Measurements from ENCODE around the gene TMEM44. TPM values are rescaled to one million over a fixed set of nuclear protein-coding genes. Genes with fewer than 3 reads are reported as not detected.

TMEM44 gene
- total and polyA plus RNA-seq, 2 of the 4 experiments (the other 2 are of a cell fraction): 9.7 to 24.2 TPM

- Histone ChIP-seq H3K9me3 (ENCODE audit: control insufficient read depth, insufficient read depth, low read length) (no peaks in the 10 kb centered on the region), H3K4me1 (ENCODE audit: control insufficient read depth, insufficient read depth, low read length) (no peaks in the 10 kb centered on the region), H4K5ac (ENCODE audit: low read depth, low read length) (no peak overlapping the region), H3K4me2 (ENCODE audit: low read depth, low read length) (no peak overlapping the region), H3K27me3 (ENCODE audit: control insufficient read depth, insufficient read depth, low read length) (no peaks in the 10 kb centered on the region), H3K14ac (replicated peaks; ENCODE audit: low read depth, low read length) (no peak overlapping the region), H3K4me3 (ENCODE audit: insufficient read depth, low read depth, low read length) (no peak overlapping the region), H2AFZ (replicated peaks; ENCODE audit: low read length, poor library complexity) (no peak overlapping the region), H2AK9ac (replicated peaks; ENCODE audit: low read depth, low read length, poor library complexity) (no peak overlapping the region), H3K9me1 (ENCODE audit: insufficient read depth, low read length) (peaks cover 8% of the 10 kb centered on the region; the same call in 1 of the 2 replicates), H3K4ac (ENCODE audit: low read depth, low read length) (no peak overlapping the region), H2BK5ac (ENCODE audit: low read depth, low read length, poor library complexity, severe bottlenecking) (no peak overlapping the region), H3K79me1 (ENCODE audit: low read depth in 1 of 2, low read length in 2 of 2) (peaks cover 12 to 26% of the 10 kb centered on the region in 2 experiments), H3K27ac (ENCODE audit: insufficient read depth, low read length) (no peak overlapping the region), H3K18ac (ENCODE audit: low read depth, low read length) (no peak overlapping the region), H4K20me1 (ENCODE audit: insufficient read depth, low read length) (peaks cover 3% of the 10 kb centered on the region; the same call in 1 of the 2 replicates), H3K36me3 (ENCODE audit: control insufficient read depth, insufficient read depth, low read length) (peaks cover 58% of the 10 kb centered on the region), H3K56ac (ENCODE audit: extremely low read depth, insufficient read depth, low read length) (no peak overlapping the region), H2BK15ac (ENCODE audit: low read depth, low read length) (no peak overlapping the region), H2AK5ac (ENCODE audit: low read depth, low read length) (no peak overlapping the region; the same call in 1 of the 2 replicates), H4K8ac (ENCODE audit: low read depth in 2 of 2, low read length in 2 of 2) (no peak overlapping the region), H2BK120ac (ENCODE audit: low read depth, low read length) (no peak overlapping the region), H4K91ac (ENCODE audit: insufficient read depth, low read depth, low read length) (no peak overlapping the region), H2BK20ac (ENCODE audit: low read depth, low read length) (no peak overlapping the region), H3K23ac (ENCODE audit: low read depth, low read length) (no peak overlapping the region), H3K9ac (ENCODE audit: low read depth, low read length) (no peak overlapping the region)
- 94% methylated on average over 6 of the region's 25 CpGs; no CpG with 5 or more reads in 1 of the 2 experiments for WGBS, 2 experiments (ENCODE audit: extremely low coverage in 2 of 2, insufficient read length in 1 of 2)
- POLR2A ChIA-PET (ENCODE audit: unreplicated experiment): no interaction called here
- intact Hi-C loops (cut with micrococcal nuclease) (no loop called here), dilution Hi-C loops (cut with HindIII; ENCODE audit: low sequenced_read_pairs, unreplicated experiment) (no loop called here), in situ Hi-C loops (cut with MboI; ENCODE audit: low sequenced_read_pairs) (no loop called here)
- DNase-seq (no peak), ATAC-seq (ENCODE audit: low read depth) (no peak)
- no TSS peak for BruUV-seq (replicated peaks)
- CTCF ChIA-PET: no interaction called here
- no peak for TF ChIP-seq RCOR1 (IDR thresholded peaks at IDR 0.05; ENCODE audit: insufficient replicate concordance, low read length)
- TF ChIP-seq SMC3 (IDR thresholded peaks at IDR 0.05; ENCODE audit: low read depth, low read length): no peak
- TF ChIP-seq, protein P1, sequence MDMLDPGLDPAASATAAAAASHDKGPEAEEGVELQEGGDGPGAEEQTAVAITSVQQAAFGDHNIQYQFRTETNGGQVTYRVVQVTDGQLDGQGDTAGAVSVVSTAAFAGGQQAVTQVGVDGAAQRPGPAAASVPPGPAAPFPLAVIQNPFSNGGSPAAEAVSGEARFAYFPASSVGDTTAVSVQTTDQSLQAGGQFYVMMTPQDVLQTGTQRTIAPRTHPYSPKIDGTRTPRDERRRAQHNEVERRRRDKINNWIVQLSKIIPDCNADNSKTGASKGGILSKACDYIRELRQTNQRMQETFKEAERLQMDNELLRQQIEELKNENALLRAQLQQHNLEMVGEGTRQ (IDR thresholded peaks at IDR 0.05; ENCODE audit: low read depth, low read length): no peak
- TF ChIP-seq CTCF (conservative IDR thresholded peaks at IDR 0.05; ENCODE audit: low read depth, low read length): no peak
- TF ChIP-seq NFE2L2 (IDR thresholded peaks at IDR 0.05; ENCODE audit: low read depth, low read length): no peak
- TF ChIP-seq, protein P2, sequence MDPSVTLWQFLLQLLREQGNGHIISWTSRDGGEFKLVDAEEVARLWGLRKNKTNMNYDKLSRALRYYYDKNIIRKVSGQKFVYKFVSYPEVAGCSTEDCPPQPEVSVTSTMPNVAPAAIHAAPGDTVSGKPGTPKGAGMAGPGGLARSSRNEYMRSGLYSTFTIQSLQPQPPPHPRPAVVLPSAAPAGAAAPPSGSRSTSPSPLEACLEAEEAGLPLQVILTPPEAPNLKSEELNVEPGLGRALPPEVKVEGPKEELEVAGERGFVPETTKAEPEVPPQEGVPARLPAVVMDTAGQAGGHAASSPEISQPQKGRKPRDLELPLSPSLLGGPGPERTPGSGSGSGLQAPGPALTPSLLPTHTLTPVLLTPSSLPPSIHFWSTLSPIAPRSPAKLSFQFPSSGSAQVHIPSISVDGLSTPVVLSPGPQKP (IDR thresholded peaks at IDR 0.05; ENCODE audit: borderline replicate concordance, low read depth, low read length): no peak
- TF ChIP-seq CEBPB (IDR thresholded peaks at IDR 0.05; ENCODE audit: low read depth, low read length): no peak
- TF ChIP-seq MAFK (IDR thresholded peaks at IDR 0.05; ENCODE audit: low read depth, low read length): no peak
- no peak for TF ChIP-seq MXI1 (IDR thresholded peaks at IDR 0.05; ENCODE audit: borderline replicate concordance, low read depth, low read length)
- TF ChIP-seq RFX5 (IDR thresholded peaks at IDR 0.05; ENCODE audit: low read depth, low read length): no peak
Measured at GRCh38 chr3:194623449-194624290, 9.5 kb downstream of the TMEM44 start.
